Motor neuron (in vitro differentiated cells): ENCODE measurements around the gene CAMK2A. TPM values are rescaled to one million over a fixed set of nuclear protein-coding genes. Genes with fewer than 3 reads are reported as not detected.

Experiments used
- ATAC-seq, 8 experiments: fragments of 200-7000 bp; cut with Tn5 transposase; replicated peaks in 6 of 8; 2 replicates each; pipeline ENCODE4 v1.8.0; 2021; ENCODE audit warnings: mild to moderate bottlenecking in 8 of 8, moderate library complexity in 8 of 8
- H3K27ac ChIP-seq, 2 donors: fragments of 250-450 bp; sonication (Bioruptor Pico); 2 replicates each; pipeline ENCODE4 v1.9.0; 2021; ENCODE audit warnings: antibody characterized with exemption in 2 of 2, mild to moderate bottlenecking in 2 of 2, moderate library complexity in 1 of 2
- H3K4me1 ChIP-seq, 2 donors: fragments of 250-450 bp; sonication (Bioruptor Pico); replicated peaks in 1 of 2; 2 replicates each; pipeline ENCODE4 v1.6.1; 2021; ENCODE audit warnings: antibody characterized with exemption in 2 of 2, mild to moderate bottlenecking in 2 of 2, moderate library complexity in 1 of 2
- H3K4me3 ChIP-seq, 5 donors: fragments of 250-450 bp; sonication (Bioruptor Pico); 2 replicates each; pipeline ENCODE4 v1.9.0; 2021; ENCODE audit warnings: antibody characterized with exemption in 5 of 5, mild to moderate bottlenecking in 5 of 5, moderate library complexity in 4 of 5
- WGBS, 10 experiments: fragments of 450-650 bp; shearing (Covaris generic); methylation state at CpG; one replicate each; pipeline ENCODE4 v1.0.0; 2022; 5-methylcytosine and 5-hydroxymethylcytosine counted together
- in situ Hi-C, 9 experiments: fragments of 400-800 bp; cut with MboI; loops; one replicate each; pipeline ENCODE4 v1.15.0; 2021; ENCODE audit warnings: low sequenced_read_pairs in 9 of 9, low pct_unique_long_range_greater_than_20kb in 2 of 9; ENCODE audit not compliant: unreplicated experiment in 9 of 9
- total RNA-seq, 8 experiments: library from RNA; unstranded; fragments of 300-600 nt; gene quantifications; 2 replicates each; pipeline versions ENCODE4 v1.2.3 to v1.2.4, GENCODE V29; 2022

CAMK2A gene
- total RNA-seq = 1 to 10 TPM in 5 of 8 experiments, under 1 TPM in 3; 0.13 to 5.6 (median 2.7) TPM

DNA sequence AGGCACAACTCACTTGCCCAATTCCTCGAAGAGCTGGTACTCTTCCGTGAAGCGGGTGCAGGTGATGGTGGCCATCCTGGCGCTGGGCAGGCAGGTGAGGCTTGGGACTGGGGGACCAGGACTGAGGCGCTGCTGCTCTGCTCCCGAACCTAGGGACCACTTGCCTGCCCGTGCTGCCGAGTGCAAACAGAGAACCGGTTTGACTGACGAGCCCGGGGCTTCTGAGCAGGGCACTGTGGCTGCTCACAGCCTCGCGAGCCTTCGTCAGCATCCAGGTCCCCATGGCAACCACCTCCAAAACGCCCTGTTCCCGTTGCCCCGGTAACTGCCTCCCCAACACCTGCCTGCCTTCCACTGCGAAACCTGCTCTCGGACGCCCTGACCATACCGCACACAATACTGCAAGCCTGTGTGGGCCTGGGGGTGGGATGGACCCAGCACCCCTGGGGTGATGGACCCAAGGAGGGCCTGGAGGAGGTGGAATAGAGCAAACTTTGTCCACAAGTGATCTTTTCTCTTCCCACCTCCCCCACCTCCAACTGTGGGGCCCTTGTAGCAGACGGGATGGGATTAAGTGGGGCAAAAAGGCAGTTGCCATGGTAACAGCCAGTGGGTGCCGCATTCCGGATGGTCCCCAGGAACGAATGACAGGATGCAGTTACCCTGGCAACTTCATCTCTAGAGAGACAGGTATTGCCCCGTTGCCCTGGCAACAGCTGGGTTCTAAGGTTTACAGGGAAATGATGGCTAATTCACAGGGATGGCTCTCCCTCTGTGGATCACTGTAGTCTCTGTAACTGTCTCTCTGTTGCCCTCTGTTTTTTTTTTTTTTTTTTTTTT is at the start of gene CAMK2A:
Gene CAMK2A (minus strand): TSS at position 223 of the 840 bp plus-strand sequence. CDS start 148 bp downstream, at position 75.
- H3K27ac ChIP-seq = peak within 1 kb of the TSS; percentile 38 to 75
- peaks cover 44 to 61% of the 10 kb centered on the region in 2 donors for H3K4me1 ChIP-seq
- peak in 5 of 8 experiments; percentile 81 to 88 (median 85) for ATAC-seq
- H3K4me3 ChIP-seq = peak within 1 kb of the TSS in 4 of 5 donors; percentile 12 to 23 (median 16)
- WGBS, 10 experiments = 5 to 65% (median 28%) methylated on average over 2 to 12 of the region's 26 CpGs; no CpG with 5 or more reads in 4 of the 10 experiments
- in situ Hi-C loops = no loop called here

GRCh38 chr5:150339165-150339564 is 49.6 kb upstream of the CAMK2A start:
- ATAC-seq = peak in 7 of 8 experiments; percentile 21 to 94 (median 47)
- in situ Hi-C loops = loop anchor here in 1 of 9 experiments (25.0 kb wide), 1 partner anchor 177 kb away; the partner anchor contains the start of genes CDX1 and PDGFRB
- H3K27ac ChIP-seq = no peak overlapping the region
- no peak overlapping the region for H3K4me3 ChIP-seq
- WGBS, 10 experiments = 0 to 100% (median 29%) methylated on average over 1 to 4 of the region's 5 CpGs; no CpG with 5 or more reads in 5 of the 10 experiments
- H3K4me1 ChIP-seq = peaks cover 5 to 12% of the 10 kb centered on the region in 2 donors

GRCh38 chr5:150338546-150338945 is 49.0 kb upstream of the CAMK2A start:
- in situ Hi-C loops = loop anchor here in 1 of 9 experiments (25.0 kb wide), 1 partner anchor 176 kb away; the partner anchor contains the start of genes CDX1 and PDGFRB
- Histone ChIP-seq H3K4me1 (peaks cover 5 to 12% of the 10 kb centered on the region in 2 donors), H3K27ac (no peak overlapping the region), H3K4me3 (no peak overlapping the region)
- ATAC-seq = peak in 4 of 8 experiments; percentile 4 to 50 (median 29)
- WGBS, 10 experiments = 50 to 100% (median 89%) methylated on average over 1 to 4 of the region's 11 CpGs; no CpG with 5 or more reads in 3 of the 10 experiments

- Histone ChIP-seq H3K27ac (no peak overlapping the region), H3K4me3 (no peak overlapping the region), H3K4me1 (peaks cover 5 to 14% of the 10 kb centered on the region in 2 donors)
- ATAC-seq = no peak
- WGBS, 10 experiments = 36 to 89% (median 76%) methylated on average over 1 to 4 of the region's 4 CpGs; no CpG with 5 or more reads in 4 of the 10 experiments
- in situ Hi-C loops = loop anchor here in 1 of 9 experiments (25.0 kb wide), 1 partner anchor 173 kb away; the partner anchor contains the start of genes CDX1 and PDGFRB
These were observed 46.2 kb upstream of the CAMK2A start for GRCh38 chr5:150335778-150336177.

DNA sequence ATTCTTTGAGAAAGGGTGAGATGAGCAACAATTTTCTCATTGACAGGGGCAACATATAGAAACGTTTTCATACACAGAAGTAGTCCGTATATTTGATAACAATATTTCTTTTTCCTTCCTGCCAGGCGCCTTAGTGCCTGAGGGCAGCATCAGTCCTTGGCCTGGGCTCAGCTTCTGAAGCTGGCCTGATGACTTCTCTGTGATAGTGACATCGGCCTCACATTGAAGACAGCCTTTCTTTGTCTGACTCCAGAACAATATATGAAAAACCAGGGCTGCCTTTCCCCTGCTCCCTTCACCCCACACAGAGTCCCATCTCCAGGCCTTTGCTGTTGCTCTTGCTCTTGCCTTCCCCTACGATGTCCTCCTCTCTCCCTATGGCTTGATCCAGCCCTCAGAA is 43.8 kb upstream of the CAMK2A start:
- ATAC-seq = no peak
- Histone ChIP-seq H3K27ac (no peak overlapping the region), H3K4me3 (no peak overlapping the region), H3K4me1 (peaks cover 10 to 19% of the 10 kb centered on the region in 2 donors)
- WGBS, 10 experiments = 55 to 100% (median 67%) methylated on average over 1 to 4 of the region's 5 CpGs; no CpG with 5 or more reads in 2 of the 10 experiments
- in situ Hi-C loops = loop anchor here in 1 of 9 experiments (25.0 kb wide), 1 partner anchor 171 kb away; the partner anchor contains the start of genes CDX1 and PDGFRB

GRCh38 chr5:150329881-150330876 is 40.6 kb upstream of the CAMK2A start:
- in situ Hi-C loops = loop anchor here in 1 of 9 experiments (25.0 kb wide), 1 partner anchor 168 kb away; the partner anchor contains the start of genes CDX1 and PDGFRB
- WGBS, 10 experiments = 0 to 94% (median 51%) methylated on average over 1 to 9 of the region's 17 CpGs; no CpG with 5 or more reads in 2 of the 10 experiments
- no peak overlapping the region for H3K4me3 ChIP-seq
- peaks cover 10 to 19% of the 10 kb centered on the region in 2 donors for H3K4me1 ChIP-seq
- no peak overlapping the region for H3K27ac ChIP-seq
- peak in 5 of 8 experiments; percentile 89 to 98 (median 94) for ATAC-seq

GRCh38 chr5:150329038-150329437 is 39.5 kb upstream of the CAMK2A start:
- no peak for ATAC-seq
- 50 to 93% (median 83%) methylated on average over 1 to 2 of the region's 2 CpGs; no CpG with 5 or more reads in 4 of the 10 experiments for WGBS, 10 experiments
- no peak overlapping the region for H3K27ac ChIP-seq
- in situ Hi-C loops = loop anchor here in 1 of 9 experiments (25.0 kb wide), 1 partner anchor 167 kb away; the partner anchor contains the start of genes CDX1 and PDGFRB
- no peak overlapping the region for H3K4me3 ChIP-seq
- H3K4me1 ChIP-seq = peaks cover 10 to 19% of the 10 kb centered on the region in 2 donors

- no peak overlapping the region for H3K27ac ChIP-seq
- peaks cover 10 to 19% of the 10 kb centered on the region in 2 donors for H3K4me1 ChIP-seq
- WGBS, 10 experiments = 67 to 100% (median 100%) methylated on average over 1 of the region's 2 CpGs; no CpG with 5 or more reads in 5 of the 10 experiments
- no peak for ATAC-seq
- in situ Hi-C loops = loop anchor here in 1 of 9 experiments (25.0 kb wide), 1 partner anchor 166 kb away; the partner anchor contains the start of genes CDX1 and PDGFRB
- no peak overlapping the region for H3K4me3 ChIP-seq
These were observed 38.9 kb upstream of the CAMK2A start for GRCh38 chr5:150328515-150328914.

- no peak overlapping the region for H3K4me3 ChIP-seq
These were observed 37.6 kb upstream of the CAMK2A start for GRCh38 chr5:150327139-150327538.

GRCh38 chr5:150326707-150327106 is 37.1 kb upstream of the CAMK2A start:
- in situ Hi-C loops = loop anchor here in 1 of 9 experiments (25.0 kb wide), 1 partner anchor 164 kb away; the partner anchor contains the start of genes CDX1 and PDGFRB
- no peak overlapping the region for H3K4me3 ChIP-seq
- H3K27ac ChIP-seq = no peak overlapping the region
- peaks cover 10 to 19% of the 10 kb centered on the region in 2 donors for H3K4me1 ChIP-seq
- WGBS, 10 experiments = 0 to 57% (median 45%) methylated on average over 1 to 2 of the region's 2 CpGs; no CpG with 5 or more reads in 2 of the 10 experiments
- ATAC-seq = no peak

More at GRCh38 chr5:150327139-150327538, 37.6 kb upstream of the CAMK2A start:
- no peak for ATAC-seq
- 19 to 62% (median 54%) methylated on average over 1 to 3 of the region's 3 CpGs; no CpG with 5 or more reads in 1 of the 10 experiments for WGBS, 10 experiments
- H3K27ac ChIP-seq = no peak overlapping the region
- peaks cover 10 to 19% of the 10 kb centered on the region in 2 donors for H3K4me1 ChIP-seq
- in situ Hi-C loops = loop anchor here in 1 of 9 experiments (25.0 kb wide), 1 partner anchor 165 kb away; the partner anchor contains the start of genes CDX1 and PDGFRB

GRCh38 chr5:150325426-150325825 is 35.9 kb upstream of the CAMK2A start:
- Histone ChIP-seq H3K4me1 (peaks cover 10 to 15% of the 10 kb centered on the region in 2 donors), H3K27ac (no peak overlapping the region), H3K4me3 (no peak overlapping the region)
- WGBS, 10 experiments = 40 to 67% methylated on average over 1 of the region's 4 CpGs; no CpG with 5 or more reads in 8 of the 10 experiments
- in situ Hi-C loops = loop anchor here in 1 of 9 experiments (25.0 kb wide), 1 partner anchor 163 kb away; the partner anchor contains the start of genes CDX1 and PDGFRB
- ATAC-seq = no peak
